Rectal smooth muscle tissue (tissue), 1 donor: Measurements from ENCODE around the gene ADAM22.

Experiments used
- H3K27ac ChIP-seq: one replicate; pipeline ENCODE4 v1.7.0; 2013; ENCODE audit warnings: low read depth, low read length, inconsistent platforms
- H3K27me3 ChIP-seq: one replicate; pipeline ENCODE4 v1.7.0; 2013; ENCODE audit warnings: low read length; ENCODE audit not compliant: control insufficient read depth, insufficient read depth
- H3K36me3 ChIP-seq: one replicate; pipeline ENCODE4 v1.7.0; 2013; ENCODE audit warnings: low read length; ENCODE audit not compliant: control insufficient read depth, insufficient read depth
- H3K4me1 ChIP-seq: one replicate; pipeline ENCODE4 v1.7.0; 2013; ENCODE audit warnings: low read length; ENCODE audit not compliant: control insufficient read depth, insufficient read depth
- H3K4me3 ChIP-seq: one replicate; pipeline ENCODE4 v1.7.0; 2013; ENCODE audit warnings: low read length
- H3K9ac ChIP-seq: one replicate; pipeline ENCODE4 v1.7.0; 2013; ENCODE audit warnings: low read length

Gene ADAM22

GRCh38 chr7:88218429-88218745, 284.3 kb downstream of the ADAM22 start:
- Histone ChIP-seq H3K4me1 (peaks cover 4% of the 10 kb centered on the region), H3K36me3 (peaks cover 13% of the 10 kb centered on the region), H3K4me3 (peak overlapping the region; percentile 55), H3K27ac (no peak overlapping the region), H3K27me3 (no peaks in the 10 kb centered on the region), H3K9ac (no peak overlapping the region)

- H3K27ac ChIP-seq = no peak overlapping the region
These were observed 285.0 kb downstream of the ADAM22 start for GRCh38 chr7:88218836-88219605.

GRCh38 chr7:88219781-88220747, 286.0 kb downstream of the ADAM22 start, which contains the start of gene SRI:
Gene SRI (minus strand): TSS chr7:88220038. CDS start chr7:88220026, 12 bp downstream.
- Histone ChIP-seq H3K4me1 (peaks cover 4% of the 10 kb centered on the region), H3K9ac (peak within 1 kb of the TSS; percentile 78), H3K36me3 (peaks cover 6% of the 10 kb centered on the region), H3K4me3 (peak within 1 kb of the TSS; percentile 55), H3K27ac (peak within 1 kb of the TSS; percentile 76), H3K27me3 (no peaks in the 10 kb centered on the region)

More at GRCh38 chr7:88218836-88219605, 285.0 kb downstream of the ADAM22 start:
- H3K9ac ChIP-seq = peak overlapping the region; percentile 42
- peaks cover 10% of the 10 kb centered on the region for H3K36me3 ChIP-seq
- peaks cover 4% of the 10 kb centered on the region for H3K4me1 ChIP-seq
- H3K27me3 ChIP-seq = no peaks in the 10 kb centered on the region
- H3K4me3 ChIP-seq = peak overlapping the region; percentile 55

GRCh38 chr7:88223265-88223664, 289.2 kb downstream of the ADAM22 start:
- H3K9ac ChIP-seq = no peak overlapping the region

GRCh38 chr7:88224601-88225275, 290.7 kb downstream of the ADAM22 start:
- Histone ChIP-seq H3K27me3 (no peaks in the 10 kb centered on the region), H3K36me3 (no peaks in the 10 kb centered on the region), H3K9ac (no peak overlapping the region), H3K4me1 (no peaks in the 10 kb centered on the region), H3K27ac (no peak overlapping the region), H3K4me3 (peak overlapping the region; percentile 31)

More at GRCh38 chr7:88223265-88223664, 289.2 kb downstream of the ADAM22 start:
- Histone ChIP-seq H3K4me3 (no peak overlapping the region), H3K27ac (no peak overlapping the region), H3K4me1 (peaks cover 1% of the 10 kb centered on the region), H3K36me3 (no peaks in the 10 kb centered on the region), H3K27me3 (no peaks in the 10 kb centered on the region)

GRCh38 chr7:88226201-88226600, 292.1 kb downstream of the ADAM22 start:
- Histone ChIP-seq H3K27ac (no peak overlapping the region), H3K4me3 (peak overlapping the region; percentile 22), H3K36me3 (no peaks in the 10 kb centered on the region), H3K9ac (no peak overlapping the region), H3K27me3 (no peaks in the 10 kb centered on the region), H3K4me1 (no peaks in the 10 kb centered on the region)

GRCh38 chr7:88226886-88227516, 292.9 kb downstream of the ADAM22 start:
- no peak overlapping the region for H3K27ac ChIP-seq

GRCh38 chr7:88229302-88229995, 295.4 kb downstream of the ADAM22 start:
- Histone ChIP-seq H3K4me3 (peak overlapping the region; percentile 26), H3K36me3 (no peaks in the 10 kb centered on the region), H3K4me1 (no peaks in the 10 kb centered on the region), H3K27me3 (no peaks in the 10 kb centered on the region), H3K27ac (no peak overlapping the region), H3K9ac (no peak overlapping the region)

More at GRCh38 chr7:88226886-88227516, 292.9 kb downstream of the ADAM22 start:
- Histone ChIP-seq H3K27me3 (no peaks in the 10 kb centered on the region), H3K36me3 (no peaks in the 10 kb centered on the region), H3K9ac (no peak overlapping the region), H3K4me1 (no peaks in the 10 kb centered on the region), H3K4me3 (peak overlapping the region; percentile 22)

GRCh38 chr7:88230646-88231045, 296.6 kb downstream of the ADAM22 start:
- Histone ChIP-seq H3K4me3 (no peak overlapping the region), H3K27ac (no peak overlapping the region), H3K9ac (no peak overlapping the region), H3K27me3 (no peaks in the 10 kb centered on the region), H3K36me3 (no peaks in the 10 kb centered on the region), H3K4me1 (no peaks in the 10 kb centered on the region)

- Histone ChIP-seq H3K9ac (no peak overlapping the region), H3K27ac (no peak overlapping the region), H3K36me3 (no peaks in the 10 kb centered on the region), H3K27me3 (no peaks in the 10 kb centered on the region), H3K4me3 (no peak overlapping the region), H3K4me1 (no peaks in the 10 kb centered on the region)
These were observed 299.8 kb downstream of the ADAM22 start for GRCh38 chr7:88233828-88234227.

GRCh38 chr7:88239852-88240251, 305.8 kb downstream of the ADAM22 start:
- H3K9ac ChIP-seq = no peak overlapping the region
- no peaks in the 10 kb centered on the region for H3K4me1 ChIP-seq
- H3K36me3 ChIP-seq = no peaks in the 10 kb centered on the region
- H3K4me3 ChIP-seq = no peak overlapping the region
- no peak overlapping the region for H3K27ac ChIP-seq
- H3K27me3 ChIP-seq = no peaks in the 10 kb centered on the region
